Neural progenitor cell (in vitro differentiated cells): Measurements from ENCODE around the gene TOB2. TPM values are rescaled to one million over a fixed set of nuclear protein-coding genes. Genes with fewer than 3 reads are reported as not detected.

Experiments
- DNase-seq: peaks from one replicate; pipeline ENCODE4 v3.0.0-alpha.2; 2016; ENCODE audit warnings: low spot score
- H2AFZ ChIP-seq: fragments of 200-600 bp; sonication (generic); replicated peaks from 2 replicates; pipeline ENCODE4 v1.6.1; 2016; ENCODE audit warnings: antibody characterized with exemption
- H3F3A ChIP-seq: fragments of 200-600 bp; sonication (generic); 2 replicates; pipeline ENCODE4 v1.6.1; 2016; ENCODE audit warnings: antibody characterized with exemption, low read depth
- H3K27ac ChIP-seq: fragments of 200-600 bp; sonication (generic); 2 replicates; pipeline ENCODE4 v1.5.1; 2016; ENCODE audit warnings: mild to moderate bottlenecking
- H3K27me3 ChIP-seq: fragments of 200-600 bp; sonication (generic); 2 replicates; pipeline ENCODE4 v1.6.1; 2016; ENCODE audit warnings: mild to moderate bottlenecking, moderate library complexity
- H3K36me3 ChIP-seq: fragments of 200-600 bp; sonication (generic); 2 replicates; pipeline ENCODE4 v1.5.1; 2016
- H3K4me1 ChIP-seq: fragments of 200-600 bp; sonication (generic); 2 replicates; pipeline ENCODE4 v1.6.1; 2016; ENCODE audit warnings: mixed run types
- H3K4me2 ChIP-seq: fragments of 200-600 bp; sonication (generic); 2 replicates; pipeline ENCODE4 v1.6.1; 2016
- H3K4me3 ChIP-seq: fragments of 200-600 bp; sonication (generic); 2 replicates; pipeline ENCODE4 v1.5.1; 2016
- H3K79me2 ChIP-seq: fragments of 200-600 bp; sonication (generic); 2 replicates; pipeline ENCODE4 v1.6.1; 2016; ENCODE audit warnings: low read depth
- H3K9ac ChIP-seq: fragments of 200-600 bp; sonication (generic); 2 replicates; pipeline ENCODE4 v1.6.1; 2016
- H3K9me3 ChIP-seq: fragments of 200-600 bp; sonication (generic); 2 replicates; pipeline ENCODE4 v1.5.1; 2016; ENCODE audit warnings: low read depth
- H4K20me1 ChIP-seq: fragments of 200-600 bp; sonication (generic); 2 replicates; pipeline ENCODE4 v1.6.1; 2016; ENCODE audit warnings: low read depth
- H3K27ac Mint-ChIP-seq: 3 replicates; pipeline ENCODE4 v1.8.0; 2021; ENCODE audit warnings: mixed read lengths
- H3K27me3 Mint-ChIP-seq: 2 replicates; pipeline ENCODE4 v1.8.0; 2022; ENCODE audit warnings: low read depth, mild to moderate bottlenecking, inconsistent platforms, moderate library complexity, mixed read lengths; ENCODE audit not compliant: insufficient read depth
- H3K36me3 Mint-ChIP-seq: 3 replicates; pipeline ENCODE4 v1.8.0; 2021; ENCODE audit warnings: mixed read lengths
- H3K4me1 Mint-ChIP-seq: 3 replicates; pipeline ENCODE4 v1.8.0; 2021; ENCODE audit warnings: mixed read lengths
- H3K4me3 Mint-ChIP-seq: 3 replicates; pipeline ENCODE4 v1.8.0; 2021; ENCODE audit warnings: mild to moderate bottlenecking, moderate library complexity, mixed read lengths
- H3K9me3 Mint-ChIP-seq: 3 replicates; pipeline ENCODE4 v1.8.0; 2020; ENCODE audit warnings: mixed read lengths
- EZH2 ChIP-seq: fragments of 200-600 bp; sonication (generic); IDR thresholded peaks from 2 replicates; pipeline ENCODE4 v1.6.1; 2017; ENCODE audit warnings: antibody characterized with exemption, mild to moderate bottlenecking, moderate library complexity
- EZH2phosphoT487 ChIP-seq: fragments of 200-600 bp; sonication (generic); IDR thresholded peaks from 2 replicates; pipeline ENCODE4 v1.6.1; 2017; ENCODE audit warnings: antibody characterized with exemption
- total RNA-seq: library from RNA; depleted of rRNA; stranded (reverse); fragments of >200 nt; gene quantifications from 2 replicates; pipeline ENCODE4 v1.2.3, GENCODE V29; 2015; ENCODE audit warnings: low replicate concordance
- TF ChIP-seq, protein P1 (sequence below): fragments of 200-600 bp; sonication (generic); IDR thresholded peaks from 2 replicates; pipeline ENCODE4 v1.5.1; 2017; ENCODE audit warnings: antibody characterized with exemption, mild to moderate bottlenecking

Gene TOB2
- total RNA-seq, 1 donor from 2014 or later, result 23.4 TPM

DNA sequence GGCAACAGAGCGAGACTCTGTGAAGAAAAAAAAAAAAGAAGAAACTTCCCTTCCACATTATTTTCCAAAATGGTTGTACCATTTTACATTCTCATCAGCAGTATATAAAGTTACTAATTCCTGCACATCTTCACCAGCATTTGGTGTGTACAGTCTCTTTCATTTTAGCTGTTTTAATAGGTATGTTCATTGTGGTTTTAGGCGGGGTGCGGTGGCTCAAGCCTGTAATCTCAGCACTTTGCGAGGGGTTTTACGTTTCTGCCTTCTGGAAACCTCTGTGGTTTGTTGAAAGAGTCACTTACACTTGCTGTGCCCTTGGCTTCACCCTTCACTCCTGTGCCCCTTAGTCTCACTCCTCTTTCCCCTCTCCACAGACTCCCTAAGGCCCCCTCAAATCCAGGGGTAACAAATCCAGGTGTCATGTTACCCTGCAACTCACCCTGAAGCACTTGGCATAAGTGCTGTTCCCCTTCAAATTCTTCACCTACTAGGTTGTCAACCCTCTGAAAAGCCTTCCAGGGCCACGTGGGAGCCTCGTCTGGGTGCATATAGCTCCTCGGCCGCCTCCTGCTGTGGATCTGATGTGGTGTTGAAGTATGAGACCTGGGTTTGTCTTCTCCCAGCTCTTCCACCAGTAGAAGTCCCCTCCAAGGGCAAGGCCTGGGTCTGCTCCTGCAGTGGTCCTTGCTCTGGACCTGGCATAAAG is 20.8 kb downstream of the TOB2 start:
- Mint-ChIP-seq H3K4me1 (no peaks in the 10 kb centered on the region), H3K36me3 (peaks cover 10% of the 10 kb centered on the region), H3K27ac (no peak overlapping the region), H3K27me3 (peaks cover 3% of the 10 kb centered on the region), H3K9me3 (no peaks in the 10 kb centered on the region), H3K4me3 (no peak overlapping the region)
- H3K27me3 ChIP-seq, result no peaks in the 10 kb centered on the region
- no peaks in the 10 kb centered on the region for H3K79me2 ChIP-seq
- no peak overlapping the region for H2AFZ ChIP-seq
- H3K27ac ChIP-seq, result no peak overlapping the region
- TF ChIP-seq EZH2 (no peak), EZH2phosphoT487 (no peak)
- TF ChIP-seq, protein P1, sequence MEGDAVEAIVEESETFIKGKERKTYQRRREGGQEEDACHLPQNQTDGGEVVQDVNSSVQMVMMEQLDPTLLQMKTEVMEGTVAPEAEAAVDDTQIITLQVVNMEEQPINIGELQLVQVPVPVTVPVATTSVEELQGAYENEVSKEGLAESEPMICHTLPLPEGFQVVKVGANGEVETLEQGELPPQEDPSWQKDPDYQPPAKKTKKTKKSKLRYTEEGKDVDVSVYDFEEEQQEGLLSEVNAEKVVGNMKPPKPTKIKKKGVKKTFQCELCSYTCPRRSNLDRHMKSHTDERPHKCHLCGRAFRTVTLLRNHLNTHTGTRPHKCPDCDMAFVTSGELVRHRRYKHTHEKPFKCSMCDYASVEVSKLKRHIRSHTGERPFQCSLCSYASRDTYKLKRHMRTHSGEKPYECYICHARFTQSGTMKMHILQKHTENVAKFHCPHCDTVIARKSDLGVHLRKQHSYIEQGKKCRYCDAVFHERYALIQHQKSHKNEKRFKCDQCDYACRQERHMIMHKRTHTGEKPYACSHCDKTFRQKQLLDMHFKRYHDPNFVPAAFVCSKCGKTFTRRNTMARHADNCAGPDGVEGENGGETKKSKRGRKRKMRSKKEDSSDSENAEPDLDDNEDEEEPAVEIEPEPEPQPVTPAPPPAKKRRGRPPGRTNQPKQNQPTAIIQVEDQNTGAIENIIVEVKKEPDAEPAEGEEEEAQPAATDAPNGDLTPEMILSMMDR, result no peak
- no peaks in the 10 kb centered on the region for H3K4me1 ChIP-seq
- H3K4me3 ChIP-seq, result no peak overlapping the region
- H3K36me3 ChIP-seq, result no peaks in the 10 kb centered on the region
- no peak for DNase-seq
- H4K20me1 ChIP-seq, result no peaks in the 10 kb centered on the region
- no peak overlapping the region for H3K4me2 ChIP-seq
- H3K9ac ChIP-seq, result no peak overlapping the region
- H3F3A ChIP-seq, result peaks cover 5% of the 10 kb centered on the region
- H3K9me3 ChIP-seq, result no peaks in the 10 kb centered on the region

DNA sequence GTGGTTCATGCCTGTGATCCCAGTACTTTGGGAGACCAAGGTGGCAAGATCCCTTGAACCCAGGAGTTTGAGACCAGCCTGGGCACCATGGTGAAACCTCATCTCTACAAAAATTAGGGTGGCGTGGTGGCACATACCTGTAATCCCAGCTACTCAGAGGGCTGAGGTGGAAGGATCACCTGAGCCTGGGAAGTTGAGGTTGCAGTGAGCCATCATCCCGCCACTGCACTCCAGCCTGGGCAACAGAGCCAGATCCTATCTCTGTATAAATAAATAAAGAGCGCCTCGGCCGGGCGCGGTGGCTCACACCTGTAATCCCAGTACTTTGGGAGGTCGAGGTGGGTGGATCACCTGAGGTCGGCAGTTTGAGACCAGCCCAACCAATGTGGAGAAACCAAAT is 27.9 kb downstream of the TOB2 start:
- Mint-ChIP-seq H3K36me3 (peaks cover 3% of the 10 kb centered on the region), H3K27ac (no peak overlapping the region)

DNA sequence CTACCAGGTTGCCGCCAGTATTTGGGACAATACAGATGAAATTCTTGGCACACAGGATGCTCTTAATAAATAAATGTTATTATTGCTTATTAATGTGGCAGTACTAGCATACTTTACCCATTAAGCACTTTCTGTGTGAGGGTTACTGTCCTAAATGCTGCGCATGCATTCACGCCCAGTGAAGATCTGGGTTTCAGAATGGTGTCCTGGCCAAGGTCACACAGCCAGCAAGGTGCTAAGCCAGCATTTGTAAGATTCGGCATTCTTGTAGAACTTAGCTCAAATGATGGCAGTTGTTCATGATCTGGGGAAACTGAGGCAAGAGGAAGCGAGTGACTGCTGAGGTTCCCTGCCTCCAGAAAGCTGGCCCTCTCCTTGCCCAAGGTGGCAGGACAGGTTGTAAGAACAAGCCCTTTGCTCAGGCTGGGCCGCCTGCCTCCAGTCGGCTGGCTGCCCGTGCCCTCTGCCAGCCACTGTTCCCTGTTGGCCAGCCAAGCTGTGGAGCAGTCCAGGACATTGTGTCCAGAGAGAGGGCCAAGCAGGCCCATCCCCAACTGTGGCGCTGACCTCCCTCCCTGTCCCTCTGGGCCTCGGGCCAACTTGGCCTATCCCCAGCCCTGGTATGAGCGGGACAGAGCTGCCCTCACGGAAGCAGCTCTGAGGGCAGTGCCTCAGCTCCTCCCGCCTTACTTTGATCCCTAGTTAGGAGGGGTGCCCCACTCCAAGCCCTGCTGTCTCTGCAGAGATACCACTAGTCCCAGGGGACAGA is 28.8 kb downstream of the TOB2 start:
- Histone ChIP-seq H3K36me3 (no peaks in the 10 kb centered on the region), H3K4me3 (no peak overlapping the region), H2AFZ (no peak overlapping the region), H3K79me2 (peaks cover 28% of the 10 kb centered on the region), H3K27ac (no peak overlapping the region), H3K4me1 (peaks cover 12% of the 10 kb centered on the region), H3F3A (peaks cover 14% of the 10 kb centered on the region), H3K4me2 (no peak overlapping the region), H3K27me3 (no peaks in the 10 kb centered on the region), H3K9ac (no peak overlapping the region), H3K9me3 (no peaks in the 10 kb centered on the region), H4K20me1 (no peaks in the 10 kb centered on the region)
- peaks cover 8% of the 10 kb centered on the region for H3K4me1 Mint-ChIP-seq
- H3K27ac Mint-ChIP-seq, result no peak overlapping the region
- no peak overlapping the region for H3K4me3 Mint-ChIP-seq
- no peak for DNase-seq
- H3K27me3 Mint-ChIP-seq, result peaks cover 4% of the 10 kb centered on the region
- TF ChIP-seq EZH2phosphoT487 (no peak), EZH2 (no peak)
- TF ChIP-seq, protein P1, result no peak
- no peaks in the 10 kb centered on the region for H3K9me3 Mint-ChIP-seq
- peaks cover 2% of the 10 kb centered on the region for H3K36me3 Mint-ChIP-seq

More for the DNA sequence above, 27.9 kb downstream of the TOB2 start:
- Histone ChIP-seq H3K9ac (no peak overlapping the region), H3K27ac (no peak overlapping the region), H3K4me1 (peaks cover 8% of the 10 kb centered on the region), H3K36me3 (no peaks in the 10 kb centered on the region), H3K27me3 (no peaks in the 10 kb centered on the region), H2AFZ (no peak overlapping the region), H3K79me2 (peaks cover 25% of the 10 kb centered on the region), H3F3A (peaks cover 9% of the 10 kb centered on the region), H3K4me2 (no peak overlapping the region), H3K4me3 (no peak overlapping the region), H3K9me3 (no peaks in the 10 kb centered on the region), H4K20me1 (no peaks in the 10 kb centered on the region)
- DNase-seq, result no peak
- Mint-ChIP-seq H3K4me1 (peaks cover 8% of the 10 kb centered on the region), H3K9me3 (no peaks in the 10 kb centered on the region), H3K4me3 (no peak overlapping the region), H3K27me3 (peaks cover 2% of the 10 kb centered on the region)
- TF ChIP-seq, protein P1, result no peak
- TF ChIP-seq EZH2phosphoT487 (no peak), EZH2 (no peak)
